G401 (cell line): ENCODE measurements around the gene USF1. TPM values are rescaled to one million over a fixed set of nuclear protein-coding genes. Genes with fewer than 3 reads are reported as not detected.
"Not testable (repeated sequence)": the region's sequence is repeated elsewhere in the genome, so short reads cannot be mapped to it uniquely, and the experiment has no call there.

Source experiments
- DNase-seq: peaks from one replicate; pipeline ENCODE4 v3.0.0-alpha.2; 2015; ENCODE audit warnings: low spot score
- in situ Hi-C: cut with HindIII; loops from 2 replicates; pipeline ENCODE4 v1.10.0; 2016; ENCODE audit warnings: low sequenced_read_pairs, mixed read lengths
- total RNA-seq: library from RNA; depleted of rRNA; stranded (reverse); fragments of >200 nt; shearing (Covaris generic); gene quantifications from 2 replicates; pipeline ENCODE4 v1.2.3, GENCODE V29; 2014

Gene USF1
- total RNA-seq, 1 experiment from 2014 or later: 108 TPM

- in situ Hi-C loops: no loop called here
- no peak for DNase-seq
These were observed 9.0 kb upstream of the USF1 start for GRCh38 chr1:161054805-161055204.

DNA sequence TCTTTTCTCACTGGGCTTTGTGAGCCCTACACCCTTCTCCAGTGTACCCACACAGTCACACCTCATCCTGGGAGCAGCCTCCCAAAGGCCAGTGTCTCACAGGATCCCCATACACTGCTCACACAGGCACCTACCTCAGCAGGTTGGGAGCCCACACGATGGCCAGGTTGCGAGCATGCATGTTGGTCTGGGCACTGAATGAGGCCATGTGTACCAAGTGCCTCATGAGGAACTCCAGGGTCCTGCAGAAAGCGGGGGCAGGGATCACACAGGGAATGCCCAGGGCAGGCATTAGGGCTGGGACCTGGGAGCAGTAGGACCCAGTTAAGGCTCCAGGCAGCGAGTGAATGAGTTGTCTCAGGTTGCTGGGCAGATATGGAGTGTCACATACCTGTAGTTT lies 8.5 kb upstream of the USF1 start:
- no peak for DNase-seq
- in situ Hi-C loops: no loop called here

DNA sequence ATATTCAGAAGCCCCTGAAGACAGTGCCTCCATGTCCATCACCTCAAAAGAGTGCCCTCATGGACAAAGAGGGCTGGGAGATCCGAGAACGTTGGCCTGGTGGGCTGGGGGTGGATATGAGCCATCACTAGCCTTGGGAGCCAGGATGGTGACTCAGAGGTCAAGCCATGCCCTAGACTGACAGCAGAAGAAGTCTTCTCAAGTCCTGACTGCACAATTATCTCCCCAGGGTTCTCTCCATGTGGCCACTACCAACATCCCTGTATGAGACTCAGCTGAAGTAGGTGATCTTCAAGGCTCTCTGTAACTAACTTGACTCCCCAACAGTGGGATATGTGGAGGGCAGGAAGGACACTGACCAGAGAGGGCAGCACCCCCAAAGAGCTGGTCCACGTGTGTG lies 7.1 kb upstream of the USF1 start:
- in situ Hi-C loops: no loop called here
- no peak for DNase-seq

DNA sequence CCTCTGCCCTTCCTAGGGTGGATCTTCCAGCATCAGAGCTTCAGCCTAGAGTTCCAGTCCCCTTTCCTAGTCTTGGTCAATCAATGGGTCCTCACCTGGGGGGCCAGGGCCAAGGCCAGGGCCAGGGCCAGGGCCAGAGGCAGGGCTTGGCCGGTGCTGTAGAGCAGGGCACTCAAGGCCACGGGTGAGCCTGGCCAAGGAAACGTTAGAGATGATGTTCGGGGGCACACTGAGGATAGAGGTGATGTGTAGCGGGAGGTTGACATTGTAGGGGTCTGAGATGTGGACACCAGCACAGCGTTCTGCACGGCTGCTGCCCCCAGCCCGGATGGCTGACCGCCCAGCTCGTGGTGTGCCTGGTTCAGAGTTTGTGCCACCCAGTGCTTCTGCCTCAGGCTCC lies 5.4 kb upstream of the USF1 start:
- in situ Hi-C loops: no loop called here
- DNase-seq: no peak

DNA sequence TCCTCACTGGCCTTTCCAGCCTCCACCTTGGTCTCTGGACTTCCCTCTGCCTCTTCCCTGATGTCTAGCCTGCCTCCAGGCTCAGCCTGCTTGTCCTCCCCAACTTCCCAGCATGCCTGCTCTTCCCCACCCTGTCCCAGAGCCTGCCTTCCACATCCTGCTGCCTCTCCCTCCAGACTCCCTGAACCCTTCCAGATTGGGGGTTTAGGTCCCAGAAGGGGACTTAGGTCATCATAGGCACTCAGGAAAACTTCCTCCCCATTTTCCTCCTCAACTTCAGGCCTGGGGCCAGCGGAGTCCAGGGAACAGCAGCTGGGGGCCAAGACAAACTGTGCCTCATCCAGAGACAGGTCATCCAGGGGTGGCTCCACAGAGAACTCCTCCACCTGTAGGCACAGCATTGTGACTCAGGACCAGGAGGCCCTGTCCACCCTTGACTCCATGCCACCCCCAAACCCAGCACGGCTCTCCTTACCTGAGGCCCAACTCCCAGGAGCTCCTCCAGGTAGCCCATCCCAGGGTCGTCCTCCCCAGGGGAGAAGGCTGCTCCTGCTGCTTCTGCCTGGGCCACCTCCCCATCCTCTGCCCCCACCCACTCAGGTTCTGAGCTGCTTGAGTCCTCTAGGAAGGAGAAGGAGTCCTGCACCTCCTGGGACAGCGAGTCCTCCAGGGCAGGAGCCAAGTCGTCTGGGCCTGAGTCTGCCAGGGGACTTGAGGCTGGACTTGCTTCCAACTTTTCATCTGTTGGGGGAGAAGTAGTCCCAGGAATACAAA lies 3.4 kb upstream of the USF1 start:
- no peak for DNase-seq
- in situ Hi-C loops: loop anchor here (10.0 kb wide), 1 partner anchor 96 kb away; no protein-coding TSS in a partner anchor

DNA sequence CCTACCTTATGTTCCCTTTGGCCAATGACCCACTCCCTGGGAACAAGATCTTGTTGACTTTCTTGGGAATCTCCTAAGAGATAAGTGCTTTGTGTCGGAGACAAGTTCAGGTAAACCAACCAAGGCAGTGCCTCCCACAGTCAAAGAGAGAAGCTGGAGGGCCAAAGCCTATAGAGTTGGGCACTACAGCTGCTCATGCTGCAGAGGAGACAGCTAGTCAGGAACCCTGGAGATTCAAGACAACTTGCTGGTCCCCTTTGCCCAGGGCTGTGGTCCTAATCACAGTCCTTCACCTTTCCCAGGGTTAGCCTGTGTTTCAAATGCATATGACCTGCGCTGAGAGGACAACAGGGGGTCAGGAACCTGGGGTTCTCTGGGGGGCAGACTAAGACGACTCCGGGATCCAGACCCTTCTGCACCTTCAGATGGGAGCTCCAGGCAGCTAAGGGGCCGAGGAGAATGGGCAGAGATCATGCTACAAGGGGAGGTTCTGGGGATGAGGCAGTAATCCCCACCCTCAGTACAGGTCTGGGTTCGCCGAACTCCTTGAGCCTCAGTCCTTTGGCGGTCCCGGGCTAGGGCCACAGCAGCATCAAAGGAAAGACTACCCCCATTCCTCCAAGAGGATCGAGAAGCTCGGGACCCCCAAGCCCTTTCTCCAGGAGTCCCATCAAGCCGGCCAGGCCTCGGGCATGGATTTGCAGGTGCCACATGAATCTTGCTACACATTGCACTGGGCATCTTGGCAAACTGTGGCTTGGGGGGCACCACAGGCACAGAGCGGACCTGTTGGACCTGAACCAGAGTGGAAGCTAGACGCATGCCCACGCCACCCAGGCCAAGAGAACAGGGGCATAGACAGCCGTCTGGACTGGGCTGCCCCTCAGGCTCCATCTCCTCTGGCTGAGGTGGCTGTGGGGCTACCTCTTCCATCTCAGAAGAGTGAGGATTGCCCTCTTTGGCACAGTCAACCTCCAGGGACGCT lies 2.0 kb upstream of the USF1 start:
- DNase-seq: no peak
- in situ Hi-C loops: loop anchor here (10.0 kb wide), 1 partner anchor 97 kb away; no protein-coding TSS in a partner anchor

- in situ Hi-C loops: loop anchor here (10.0 kb wide), 1 partner anchor 98 kb away; no protein-coding TSS in a partner anchor
These were observed 940 bp upstream of the USF1 start for GRCh38 chr1:161046605-161047228.

GRCh38 chr1:161044908-161045735 lies 655 bp downstream of the USF1 start:
- in situ Hi-C loops: loop anchor here (10.0 kb wide), 1 partner anchor 100 kb away; no protein-coding TSS in a partner anchor
- peak; percentile 64 for DNase-seq

More at GRCh38 chr1:161046605-161047228, 940 bp upstream of the USF1 start:
- no peak for DNase-seq

DNA sequence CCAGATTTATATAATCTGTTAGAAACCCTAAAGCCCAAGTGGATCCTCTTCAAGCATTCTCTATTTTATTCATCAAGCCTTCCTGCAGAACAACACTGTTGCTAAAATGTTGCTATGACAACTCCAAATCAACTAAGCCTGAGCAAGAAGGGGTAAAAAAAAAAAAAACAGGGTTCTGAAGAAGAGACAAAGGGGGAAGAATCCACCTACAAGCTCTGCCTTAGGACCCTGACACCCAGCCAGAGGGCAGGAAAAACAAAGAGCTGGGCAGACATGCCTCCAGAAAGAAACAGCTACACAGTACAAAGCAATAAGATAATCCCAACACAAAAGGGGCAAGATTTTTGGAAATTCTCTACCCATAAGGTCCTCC lies 1.3 kb downstream of the USF1 start:
- DNase-seq: no peak
- in situ Hi-C loops: loop anchor here (10.0 kb wide), 1 partner anchor 100 kb away; no protein-coding TSS in a partner anchor

DNA sequence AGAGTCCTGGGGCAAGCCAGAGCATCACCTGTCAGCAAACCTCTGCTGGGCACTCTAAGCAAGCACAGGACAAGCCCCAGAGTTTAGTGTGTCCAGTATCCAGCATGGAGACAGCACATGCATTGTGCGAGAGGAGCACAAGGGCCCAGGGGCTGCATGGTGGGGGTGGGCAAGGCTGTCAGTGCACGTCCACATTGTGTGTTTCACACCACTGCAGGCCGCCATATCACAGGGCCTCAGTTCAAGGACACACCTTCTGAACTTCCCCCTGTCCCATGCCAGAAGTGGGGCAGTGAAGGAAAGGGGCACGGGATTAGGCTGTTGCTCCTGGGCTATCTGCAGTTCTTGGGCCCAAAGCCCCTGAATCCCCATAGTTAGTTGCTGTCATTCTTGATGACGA lies 6.2 kb downstream of the USF1 start:
- DNase-seq: no peak
- in situ Hi-C loops: no loop called here

GRCh38 chr1:161039154-161039545 lies 6.6 kb downstream of the USF1 start:
- in situ Hi-C loops: no loop called here
- DNase-seq: no peak

DNA sequence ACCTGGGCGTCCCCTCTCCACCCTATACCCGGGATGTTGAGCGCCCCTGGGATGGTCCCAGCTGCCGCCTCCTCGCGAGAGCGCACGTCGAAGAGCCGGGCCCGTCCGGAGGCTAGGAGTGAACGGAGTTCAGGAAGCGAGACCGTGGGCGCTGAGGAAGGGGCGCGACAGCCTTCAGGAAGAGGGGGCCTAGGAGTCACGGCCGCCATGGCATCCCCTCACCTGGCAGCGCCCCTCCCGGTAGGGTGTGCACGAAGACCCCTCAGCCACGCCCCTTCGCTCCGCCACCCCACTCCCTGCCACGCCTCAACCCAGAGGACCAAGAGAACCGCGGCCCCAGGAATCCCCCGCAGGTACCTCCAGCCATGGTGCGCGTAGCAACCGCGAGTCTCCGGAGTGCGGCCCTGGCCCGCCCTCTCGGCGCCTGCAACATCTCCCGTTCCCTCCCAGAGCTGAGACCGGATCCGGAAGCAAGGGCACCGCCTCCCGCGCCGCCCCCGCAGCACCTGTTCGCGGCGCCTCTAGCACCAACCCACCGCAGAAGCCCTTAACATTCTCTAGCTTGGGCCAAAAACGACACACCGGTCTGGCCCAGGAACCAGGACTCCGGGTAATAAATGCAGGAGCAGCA lies 7.1 kb downstream of the USF1 start, which contains the start of gene TSTD1:
TSTD1 (minus strand) TSS at position 442 of the 631 bp plus-strand sequence; CDS start at position 367, 75 bp downstream.
- in situ Hi-C loops: no loop called here
- DNase-seq: no peak

GRCh38 chr1:161037661-161038522 lies 7.9 kb downstream of the USF1 start:
- in situ Hi-C loops: no loop called here

DNA sequence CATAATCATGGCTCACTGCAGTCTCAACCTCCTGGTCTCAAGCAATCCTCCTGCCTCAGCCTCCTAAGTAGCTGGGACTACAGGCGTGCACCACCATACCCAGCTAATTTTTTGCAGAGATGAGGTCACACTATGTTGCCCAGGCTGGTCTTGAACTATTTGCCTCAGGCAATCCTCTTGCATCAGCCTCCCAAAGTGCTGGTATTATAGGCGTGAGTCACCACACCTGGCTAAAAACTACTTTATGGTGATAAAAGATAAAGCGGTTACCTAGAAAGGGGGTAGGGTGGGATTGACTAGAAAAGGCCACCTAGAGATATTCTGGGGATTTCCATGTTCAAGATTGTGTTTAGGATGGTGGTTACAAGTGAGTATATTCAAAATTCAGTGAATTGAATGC lies 12.0 kb downstream of the USF1 start:
- in situ Hi-C loops: no loop called here
- no peak for DNase-seq

More at GRCh38 chr1:161037661-161038522, 7.9 kb downstream of the USF1 start:
- no peak for DNase-seq

- no peak for DNase-seq
- in situ Hi-C loops: no loop called here
These were observed 13.4 kb downstream of the USF1 start for GRCh38 chr1:161032409-161032808.

GRCh38 chr1:161031874-161032273 lies 13.9 kb downstream of the USF1 start:
- in situ Hi-C loops: no loop called here
- DNase-seq: no peak

DNA sequence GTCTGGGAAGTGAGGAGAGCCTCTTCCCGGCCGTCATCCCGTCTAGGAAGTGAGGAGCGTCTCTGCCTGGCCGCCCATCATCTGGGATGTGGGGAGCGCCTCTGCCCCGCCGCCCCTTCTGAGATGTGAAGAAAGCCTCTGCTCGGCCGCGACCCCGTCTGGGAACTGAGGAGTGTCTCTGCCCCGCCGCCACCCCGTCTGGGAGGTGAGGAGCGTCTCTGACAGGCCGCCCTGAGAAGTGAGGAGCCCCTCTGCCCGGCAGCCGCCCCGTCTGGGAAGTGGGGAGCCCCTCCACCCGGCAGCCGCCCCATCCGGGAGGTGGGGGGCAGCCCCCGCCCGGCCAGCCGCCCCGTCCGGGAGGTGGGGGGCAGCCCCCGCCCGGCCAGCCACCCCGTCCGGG lies 16.3 kb downstream of the USF1 start:
- in situ Hi-C loops: not testable (repeated sequence)

More for the DNA sequence above, 16.3 kb downstream of the USF1 start:
- not testable (repeated sequence) for DNase-seq
